ENCODE results near the gene GATB.

GRCh38 chr4:151712777-151713176, 48.0 kb downstream of the GATB start:
- TF ChIP-seq CTCF (tag by site-specific recombination; IDR thresholded peaks at IDR 0.05) (no peak), ZNF280C (tag by site-specific recombination; IDR thresholded peaks at IDR 0.05) (no peak), ZSCAN16 (tag by site-specific recombination; IDR thresholded peaks at IDR 0.05) (no peak), ZNF169 (tag by site-specific recombination; IDR thresholded peaks at IDR 0.05) (no peak), ZNF747 (tag by site-specific recombination; IDR thresholded peaks at IDR 0.05) (no peak), ZBTB8A (tag by site-specific recombination; IDR thresholded peaks at IDR 0.05) (no peak), ZNF645 (tag by site-specific recombination; IDR thresholded peaks at IDR 0.05) (no peak), ZNF529 (tag by site-specific recombination; IDR thresholded peaks at IDR 0.05; ENCODE audit: insufficient replicate concordance) (no peak)

Measured in HEK293 (cell line).